Mesenchymal stem cell (in vitro differentiated cells and primary cell): ENCODE results near the gene RHOC.

Source experiments
- DNase-seq: peaks from one replicate; pipeline ENCODE4 v3.0.0-alpha.2; 2013
- H2AFZ ChIP-seq: one replicate; pipeline ENCODE4 v1.6.1; 2013; ENCODE audit warnings: low read depth, mild to moderate bottlenecking, control low read depth, inconsistent platforms, low read length, moderate library complexity
- H2AK5ac ChIP-seq: 2 replicates; pipeline ENCODE4 v1.6.1; 2013; ENCODE audit warnings: low read length, moderate library complexity, mild to moderate bottlenecking, inconsistent platforms; ENCODE audit not compliant: severe bottlenecking
- H2BK120ac ChIP-seq: one replicate; pipeline ENCODE4 v1.6.1; 2013; ENCODE audit warnings: low read depth, mild to moderate bottlenecking, inconsistent platforms, low read length, moderate library complexity
- H2BK12ac ChIP-seq, 2 experiments: one replicate each; pipeline ENCODE4 v1.6.1; 2013; ENCODE audit warnings: inconsistent platforms in 2 of 2, low read length in 2 of 2, mild to moderate bottlenecking in 2 of 2, moderate library complexity in 2 of 2, control low read depth in 1 of 2
- H2BK15ac ChIP-seq: one replicate; pipeline ENCODE4 v1.6.1; 2013; ENCODE audit warnings: mild to moderate bottlenecking, low read depth, inconsistent platforms; ENCODE audit not compliant: poor library complexity, severe bottlenecking
- H2BK5ac ChIP-seq: 2 replicates; pipeline ENCODE4 v1.6.1; 2013; ENCODE audit warnings: low read depth, mild to moderate bottlenecking, low read length, control low read depth, inconsistent platforms; ENCODE audit not compliant: poor library complexity, severe bottlenecking
- H3K14ac ChIP-seq, 2 experiments: one replicate each; pipeline ENCODE4 v1.6.1; 2013; ENCODE audit warnings: inconsistent platforms in 2 of 2, low read length in 2 of 2, control low read depth in 1 of 2, mild to moderate bottlenecking in 1 of 2, moderate library complexity in 1 of 2
- H3K18ac ChIP-seq, 2 experiments: one replicate each; pipeline ENCODE4 v1.6.1; 2013; ENCODE audit warnings: inconsistent platforms in 2 of 2, low read length in 2 of 2, control low read depth in 1 of 2, low read depth in 1 of 2, mild to moderate bottlenecking in 1 of 2
- H3K23ac ChIP-seq, 2 experiments: one replicate each; pipeline ENCODE4 v1.6.1; 2013; ENCODE audit warnings: inconsistent platforms in 2 of 2, low read length in 2 of 2, mild to moderate bottlenecking in 2 of 2, moderate library complexity in 2 of 2, control low read depth in 1 of 2
- H3K27ac ChIP-seq: 2 replicates; pipeline ENCODE4 v1.5.1; 2013; ENCODE audit warnings: mild to moderate bottlenecking, moderate library complexity, low read length, control low read depth, inconsistent platforms; ENCODE audit not compliant: poor library complexity, severe bottlenecking
- H3K27me3 ChIP-seq, 2 experiments: 2 replicates each; pipeline versions ENCODE4 v1.6.1 to v1.7.0; 2013; ENCODE audit warnings: low read length in 2 of 2, mild to moderate bottlenecking in 2 of 2, moderate library complexity in 2 of 2, control low read depth in 1 of 2, inconsistent platforms in 1 of 2; ENCODE audit not compliant: control insufficient read depth in 1 of 2, insufficient read depth in 1 of 2
- H3K36me3 ChIP-seq, 2 experiments: 2 replicates each; pipeline versions ENCODE4 v1.6.1 to v1.7.0; 2013; ENCODE audit warnings: low read length in 2 of 2, control low read depth in 1 of 2, inconsistent platforms in 1 of 2, low read depth in 1 of 2, mild to moderate bottlenecking in 1 of 2; ENCODE audit not compliant: insufficient read depth in 2 of 2, control insufficient read depth in 1 of 2
- H3K4ac ChIP-seq, 2 experiments: one replicate each; pipeline ENCODE4 v1.6.1; 2013; ENCODE audit warnings: inconsistent platforms in 2 of 2, low read length in 2 of 2, mild to moderate bottlenecking in 2 of 2, moderate library complexity in 2 of 2, control low read depth in 1 of 2, low read depth in 1 of 2
- H3K4me1 ChIP-seq: 2 replicates; pipeline ENCODE4 v1.6.1; 2013; ENCODE audit warnings: low read depth, low read length, control low read depth; ENCODE audit not compliant: control insufficient read depth, insufficient read depth
- H3K4me2 ChIP-seq: 2 replicates; pipeline ENCODE4 v1.6.1; 2013; ENCODE audit warnings: low read length, mild to moderate bottlenecking, inconsistent platforms; ENCODE audit not compliant: poor library complexity, severe bottlenecking
- H3K4me3 ChIP-seq, 2 experiments: 2 replicates each; pipeline versions ENCODE4 v1.5.1 to v1.7.0; 2013; ENCODE audit warnings: low read length in 2 of 2, mild to moderate bottlenecking in 2 of 2, control low read depth in 1 of 2, low read depth in 1 of 2; ENCODE audit not compliant: insufficient read depth in 1 of 2
- H3K79me1 ChIP-seq: replicated peaks from 2 replicates; pipeline ENCODE4 v1.6.1; 2013; ENCODE audit warnings: mild to moderate bottlenecking, control low read depth, low read length, inconsistent platforms; ENCODE audit not compliant: poor library complexity, severe bottlenecking
- H3K9ac ChIP-seq: 2 replicates; pipeline ENCODE4 v1.7.0; 2013; ENCODE audit warnings: mild to moderate bottlenecking, low read length, moderate library complexity
- H3K9me3 ChIP-seq: 2 replicates; pipeline ENCODE4 v1.7.0; 2013; ENCODE audit warnings: mild to moderate bottlenecking, low read length; ENCODE audit not compliant: control insufficient read depth
- H4K8ac ChIP-seq: one replicate; pipeline ENCODE4 v1.6.1; 2013; ENCODE audit warnings: inconsistent platforms, mild to moderate bottlenecking, low read length, moderate library complexity
- H4K91ac ChIP-seq: one replicate; pipeline ENCODE4 v1.6.1; 2013; ENCODE audit warnings: mild to moderate bottlenecking, low read length, inconsistent platforms
- WGBS: methylation state at CpG from one replicate; pipeline ENCODE4 v1.1.7; 2013; ENCODE audit warnings: mixed read lengths; 5-methylcytosine and 5-hydroxymethylcytosine counted together

The RHOC gene

GRCh38 chr1:112700290-112701226 lies 6.4 kb downstream of the RHOC start:
- Histone ChIP-seq H3K4me1 (peaks cover 53% of the 10 kb centered on the region), H4K91ac (peak overlapping the region; percentile 30), H2AK5ac (peak overlapping the region; percentile 82), H3K4ac (peak overlapping the region; percentile 35 to 57), H3K79me1 (peaks cover 1% of the 10 kb centered on the region), H2BK5ac (no peak overlapping the region), H2AFZ (no peak overlapping the region), H3K27me3 (no peaks in the 10 kb centered on the region), H3K23ac (no peak overlapping the region), H3K9me3 (no peaks in the 10 kb centered on the region), H2BK12ac (peak overlapping the region in 1 of 2 experiments; percentile 55), H3K27ac (peak overlapping the region; percentile 89), H3K4me3 (no peak overlapping the region), H3K36me3 (peaks cover 73% of the 10 kb centered on the region in 2 experiments), H3K9ac (peak overlapping the region; percentile 62), H2BK15ac (peak overlapping the region; percentile 29), H3K4me2 (peak overlapping the region; percentile 35), H2BK120ac (peak overlapping the region; percentile 50), H3K18ac (peak overlapping the region; percentile 78 to 87), H4K8ac (peak overlapping the region; percentile 81), H3K14ac (no peak overlapping the region)
- WGBS = 11% methylated on average over 5 of the region's 7 CpGs
- DNase-seq = peak; percentile 98

DNA sequence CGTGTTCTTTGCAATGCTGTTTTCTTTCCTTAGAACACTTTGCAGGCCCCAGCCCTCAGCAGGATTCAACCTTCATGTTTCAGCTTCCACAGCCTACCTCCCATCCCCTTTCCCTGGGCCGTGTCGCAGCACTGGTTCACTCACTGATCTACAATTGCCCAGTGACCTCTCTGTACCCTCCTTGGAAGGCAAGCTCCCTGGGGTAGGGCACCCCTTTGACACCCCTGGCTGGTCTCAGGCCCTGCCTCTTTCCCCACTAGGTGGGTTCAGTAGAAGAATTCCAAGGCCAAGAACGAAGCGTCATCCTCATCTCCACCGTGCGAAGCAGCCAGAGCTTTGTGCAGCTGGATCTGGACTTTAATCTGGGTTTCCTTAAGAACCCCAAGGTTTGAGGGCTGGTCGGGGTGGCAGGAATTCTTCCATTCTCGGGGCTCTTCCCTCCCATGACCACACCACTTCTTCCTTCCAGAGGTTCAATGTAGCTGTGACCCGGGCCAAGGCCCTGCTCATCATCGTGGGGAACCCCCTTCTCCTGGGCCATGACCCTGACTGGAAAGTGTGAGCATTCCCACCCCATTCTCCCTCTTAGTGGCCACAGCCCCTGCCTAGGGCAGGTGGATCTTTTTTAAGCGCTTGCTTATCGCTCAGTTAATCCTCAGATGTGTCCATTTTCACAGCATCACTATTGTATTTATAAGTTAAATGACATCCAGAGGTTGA lies 7.3 kb downstream of the RHOC start:
- Histone ChIP-seq H2BK5ac (no peak overlapping the region), H3K18ac (peak overlapping the region; percentile 23 to 64), H3K27me3 (no peaks in the 10 kb centered on the region), H3K23ac (peak overlapping the region in 1 of 2 experiments; percentile 23), H3K4me2 (no peak overlapping the region), H3K4me1 (peaks cover 51% of the 10 kb centered on the region), H2AK5ac (peak overlapping the region; percentile 24), H3K4me3 (no peak overlapping the region), H3K9ac (peak overlapping the region; percentile 62), H3K79me1 (peaks cover 5% of the 10 kb centered on the region), H4K91ac (peak overlapping the region; percentile 52), H3K36me3 (peaks cover 82 to 83% of the 10 kb centered on the region in 2 experiments), H3K4ac (no peak overlapping the region), H3K14ac (no peak overlapping the region), H2BK12ac (peak overlapping the region in 1 of 2 experiments; percentile 35), H3K9me3 (no peaks in the 10 kb centered on the region), H2BK120ac (peak overlapping the region; percentile 45), H3K27ac (peak overlapping the region; percentile 89), H2BK15ac (peak overlapping the region; percentile 60), H4K8ac (peak overlapping the region; percentile 7), H2AFZ (no peak overlapping the region)
- 92% methylated on average over 13 of the region's 13 CpGs for WGBS
- DNase-seq = peak; percentile 27

DNA sequence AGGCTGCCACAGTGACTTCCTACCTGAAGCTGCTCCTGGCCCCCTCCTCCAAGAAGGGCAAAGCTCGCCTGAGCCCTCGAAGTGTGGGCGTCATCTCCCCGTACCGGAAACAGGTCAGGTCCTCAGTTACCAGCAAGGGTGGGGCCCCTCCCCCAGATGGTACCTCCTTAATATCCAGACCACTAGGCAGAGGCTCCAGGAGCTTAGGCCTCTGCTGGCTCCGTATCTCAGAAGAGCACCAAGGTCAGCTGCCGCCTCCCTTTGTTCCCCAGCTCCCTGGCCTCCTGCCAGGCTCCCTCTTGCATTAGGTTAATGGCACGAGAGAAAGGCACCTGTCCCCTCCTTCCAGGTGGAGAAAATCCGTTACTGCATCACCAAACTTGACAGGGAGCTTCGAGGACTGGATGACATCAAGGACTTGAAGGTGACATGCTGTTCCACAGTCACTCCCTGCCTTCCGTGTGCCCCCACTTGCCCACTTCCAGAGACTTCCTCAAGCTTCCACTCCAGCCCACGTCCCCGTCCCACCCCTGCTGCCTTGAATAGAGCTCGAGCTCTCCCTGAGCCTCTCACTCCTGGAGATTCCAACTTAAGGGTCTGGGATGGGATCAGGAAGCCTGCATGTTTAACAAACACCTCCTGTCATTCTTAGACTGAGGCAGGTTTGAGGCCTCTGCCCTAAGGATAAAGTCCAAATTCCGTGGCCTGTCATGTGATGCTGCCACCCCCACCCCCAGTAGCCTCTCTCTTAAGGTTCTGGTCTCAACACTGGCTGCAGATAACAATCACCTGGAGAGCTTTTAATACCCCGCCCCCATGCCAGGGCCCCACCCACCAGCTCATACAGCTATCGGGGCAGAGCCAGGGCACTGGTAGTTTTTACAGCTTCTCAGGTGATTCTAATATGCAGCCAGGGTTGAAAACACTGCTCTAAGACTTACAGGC lies 8.3 kb downstream of the RHOC start:
- Histone ChIP-seq H3K4me3 (no peak overlapping the region), H2BK5ac (no peak overlapping the region)
- 84% methylated on average over 17 of the region's 17 CpGs for WGBS

More for the DNA sequence above, 8.3 kb downstream of the RHOC start:
- Histone ChIP-seq H3K4ac (no peak overlapping the region), H3K4me2 (no peak overlapping the region), H2AK5ac (no peak overlapping the region), H2BK15ac (peak overlapping the region; percentile 2), H3K18ac (no peak overlapping the region), H3K9me3 (no peaks in the 10 kb centered on the region), H3K14ac (no peak overlapping the region), H3K36me3 (peaks cover 87 to 88% of the 10 kb centered on the region in 2 experiments), H3K9ac (no peak overlapping the region), H3K79me1 (peaks cover 11% of the 10 kb centered on the region), H2BK12ac (no peak overlapping the region), H3K4me1 (peaks cover 44% of the 10 kb centered on the region), H2AFZ (no peak overlapping the region), H4K91ac (no peak overlapping the region), H3K23ac (no peak overlapping the region), H4K8ac (no peak overlapping the region), H2BK120ac (no peak overlapping the region), H3K27me3 (no peaks in the 10 kb centered on the region), H3K27ac (no peak overlapping the region)
- DNase-seq = no peak
